A673 (cell line): Measurements from ENCODE around the gene WFDC1.

Experiments used
- EZH2 ChIP-seq: fragments of 200-600 bp; sonication (generic); IDR thresholded peaks from 2 replicates; pipeline ENCODE4 v1.6.1; 2017; ENCODE audit warnings: borderline replicate concordance, low read depth, mild to moderate bottlenecking, mixed read lengths, antibody characterized with exemption, low read length; ENCODE audit not compliant: poor library complexity, severe bottlenecking
- TF ChIP-seq, protein P1 (sequence below): fragments of 300-800, 200-600 bp; sonication (generic); conservative IDR thresholded peaks from 2 replicates; pipeline ENCODE4 v1.5.1; 2017; ENCODE audit warnings: low read depth, mild to moderate bottlenecking, antibody characterized with exemption, low read length, moderate library complexity, mixed read lengths

GRCh38 chr16:84246679-84247077, 48.0 kb upstream of the WFDC1 start:
- TF ChIP-seq, protein P1, sequence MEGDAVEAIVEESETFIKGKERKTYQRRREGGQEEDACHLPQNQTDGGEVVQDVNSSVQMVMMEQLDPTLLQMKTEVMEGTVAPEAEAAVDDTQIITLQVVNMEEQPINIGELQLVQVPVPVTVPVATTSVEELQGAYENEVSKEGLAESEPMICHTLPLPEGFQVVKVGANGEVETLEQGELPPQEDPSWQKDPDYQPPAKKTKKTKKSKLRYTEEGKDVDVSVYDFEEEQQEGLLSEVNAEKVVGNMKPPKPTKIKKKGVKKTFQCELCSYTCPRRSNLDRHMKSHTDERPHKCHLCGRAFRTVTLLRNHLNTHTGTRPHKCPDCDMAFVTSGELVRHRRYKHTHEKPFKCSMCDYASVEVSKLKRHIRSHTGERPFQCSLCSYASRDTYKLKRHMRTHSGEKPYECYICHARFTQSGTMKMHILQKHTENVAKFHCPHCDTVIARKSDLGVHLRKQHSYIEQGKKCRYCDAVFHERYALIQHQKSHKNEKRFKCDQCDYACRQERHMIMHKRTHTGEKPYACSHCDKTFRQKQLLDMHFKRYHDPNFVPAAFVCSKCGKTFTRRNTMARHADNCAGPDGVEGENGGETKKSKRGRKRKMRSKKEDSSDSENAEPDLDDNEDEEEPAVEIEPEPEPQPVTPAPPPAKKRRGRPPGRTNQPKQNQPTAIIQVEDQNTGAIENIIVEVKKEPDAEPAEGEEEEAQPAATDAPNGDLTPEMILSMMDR: no peak
- no peak for TF ChIP-seq EZH2
